Measurements from ENCODE around the gene BEND6. TPM values are rescaled to one million over a fixed set of nuclear protein-coding genes. Genes with fewer than 3 reads are reported as not detected.

The BEND6 gene
- total and polyA plus RNA-seq, 2 donors (not counting 3 experiments of a cell fraction or from before 2014, with no cell fraction given) = 0.15 to 0.66 TPM

GRCh38 chr6:56940977-56941376, 13.9 kb upstream of the BEND6 start:
- Histone ChIP-seq H4K20me1 (replicated peaks; ENCODE audit: control insufficient read depth, extremely low read depth, insufficient read depth, low read length) (no peaks in the 10 kb centered on the region), H3K36me3 (ENCODE audit: control insufficient read depth in 2 of 2, extremely low read depth in 1 of 2, insufficient read depth in 2 of 2, low read length in 2 of 2) (no peaks in the 10 kb centered on the region), H3K9me1 (replicated peaks; ENCODE audit: control insufficient read depth, extremely low read depth, insufficient read depth, low read length) (no peaks in the 10 kb centered on the region), H3K9ac (replicated peaks; ENCODE audit: extremely low read depth, insufficient read depth, low read length) (no peak overlapping the region), H3K4me1 (ENCODE audit: control insufficient read depth, extremely low read depth, insufficient read depth, low read length) (peaks cover 14% of the 10 kb centered on the region), H3K4me2 (ENCODE audit: insufficient read depth, low read length) (no peak overlapping the region), H3K9me3 (replicated peaks; ENCODE audit: control insufficient read depth, insufficient read depth, low read length) (peaks cover 3% of the 10 kb centered on the region), H3K4me3 (replicated peaks in 1 of 3; ENCODE audit: insufficient read depth in 1 of 3, low read depth in 1 of 3, low read length in 3 of 3) (no peak overlapping the region), H3K27ac (ENCODE audit: insufficient read depth, low read depth, low read length) (no peak overlapping the region), H3K79me2 (ENCODE audit: control insufficient read depth, insufficient read depth, low read length) (no peaks in the 10 kb centered on the region), H3K27me3 (ENCODE audit: control insufficient read depth in 2 of 2, insufficient read depth in 2 of 2, low read length in 2 of 2) (no peaks in the 10 kb centered on the region), H2AFZ (ENCODE audit: low read depth, low read length) (no peak overlapping the region)
- intact Hi-C loops (cut with micrococcal nuclease) = no loop called here
- BruUV-seq (replicated peaks) = no TSS peak
- TF ChIP-seq GATA2 (IDR thresholded peaks at IDR 0.05; ENCODE audit: insufficient read depth, insufficient read length, low read depth, low read length) = no peak
- TF ChIP-seq JUN (IDR thresholded peaks at IDR 0.05; ENCODE audit: borderline replicate concordance, insufficient read depth, insufficient read length, low read depth) = no peak
- TF ChIP-seq POLR2AphosphoS5 (IDR thresholded peaks at IDR 0.05; ENCODE audit: insufficient read depth, low read depth, low read length) = no peak
- no peak for TF ChIP-seq POLR2A (IDR thresholded peaks at IDR 0.05; ENCODE audit: low read depth, low read length)
- no peak for TF ChIP-seq CTCF (IDR thresholded peaks at IDR 0.05; ENCODE audit: extremely low read depth in 1 of 2, insufficient read depth in 1 of 2, low read depth in 1 of 2, low read length in 2 of 2)
- no peak for TF ChIP-seq EZH2 (IDR thresholded peaks at IDR 0.05; ENCODE audit: borderline replicate concordance, low read depth, low read length, severe bottlenecking)
- TF ChIP-seq MYC (IDR thresholded peaks at IDR 0.05; ENCODE audit: low read depth, low read length) = no peak
- TF ChIP-seq MAX (IDR thresholded peaks at IDR 0.05; ENCODE audit: insufficient read depth, insufficient read length) = no peak
- no peak for TF ChIP-seq FOS (IDR thresholded peaks at IDR 0.05; ENCODE audit: borderline replicate concordance, insufficient read depth, low read length)
- no peak for DNase-seq (ENCODE audit: low read depth, low spot score)
- dilution Hi-C loops (cut with MboI; ENCODE audit: extremely low pct_ligation_motif_present, low sequenced_read_pairs) = no loop called here
- ChIA-PET CTCF (no interaction called here), POLR2A (no interaction called here)
- no peak for FAIRE-seq

Data from endothelial cell of umbilical vein (primary cell).